Panc1 (cell line): ENCODE results near the gene PLCB4. TPM values are rescaled to one million over a fixed set of nuclear protein-coding genes. Genes with fewer than 3 reads are reported as not detected.

Source experiments
- ATAC-seq: fragments of 200-7000 bp; cut with Tn5 transposase; 2 replicates; pipeline ENCODE4 v1.9.1; 2020; ENCODE audit warnings: mild to moderate bottlenecking, moderate library complexity
- BruUV-seq: library from RNA; stranded (reverse); fragments of 400-500 nt; replicated peaks from 2 replicates; lab custom pipeline; 2021; lab: Mats Ljungman, UMichigan
- CTCF ChIA-PET: fragments of 300-600 bp; sonication (Branson Sonifier 250); formaldehyde crosslinking; loops from one replicate; lab custom pipeline; 2022; ENCODE audit warnings: antibody characterized with exemption; lab: Charles Lee
- POLR2A ChIA-PET: fragments of 300-600 bp; sonication (Branson Sonifier 250); formaldehyde crosslinking; loops from one replicate; lab custom pipeline; 2022; ENCODE audit warnings: antibody characterized with exemption; lab: Charles Lee
- DNase-seq: peaks from one replicate; pipeline ENCODE4 v3.0.0-alpha.2; 2010; ENCODE audit warnings: low read depth, low spot score
- H3K27ac ChIP-seq: 2 replicates; pipeline ENCODE4 v1.5.1; 2011; ENCODE audit warnings: mild to moderate bottlenecking, low read length, inconsistent platforms
- H3K27me3 ChIP-seq: fragments of 200-500 bp; sonication (Bioruptor generic); 2 replicates; pipeline ENCODE4 v1.6.0; 2014; ENCODE audit warnings: low read length, inconsistent platforms; ENCODE audit not compliant: control insufficient read depth, insufficient read depth
- H3K36me3 ChIP-seq: fragments of 200-500 bp; sonication (Bioruptor generic); 2 replicates; pipeline ENCODE4 v1.5.1; 2014; ENCODE audit warnings: inconsistent platforms, mild to moderate bottlenecking, low read length, moderate library complexity; ENCODE audit not compliant: control insufficient read depth, insufficient read depth
- H3K4me1 ChIP-seq: 2 replicates; pipeline ENCODE4 v1.5.1; 2011; ENCODE audit warnings: inconsistent platforms, mild to moderate bottlenecking, low read length, moderate library complexity; ENCODE audit not compliant: control insufficient read depth, insufficient read depth
- H3K4me3 ChIP-seq, 2 experiments: 2 replicates each; pipeline ENCODE4 v1.5.1; 2011 to 2012; ENCODE audit warnings: low read depth in 2 of 2, low read length in 2 of 2, mild to moderate bottlenecking in 2 of 2, inconsistent platforms in 1 of 2, moderate library complexity in 1 of 2
- H3K9me3 ChIP-seq: fragments of 200-500 bp; sonication (Bioruptor generic); 2 replicates; pipeline ENCODE4 v1.5.1; 2014; ENCODE audit warnings: low read depth, mild to moderate bottlenecking, inconsistent platforms, low read length, moderate library complexity; ENCODE audit not compliant: control insufficient read depth, insufficient read depth
- CTCF ChIP-seq: fragments of 450-650 bp; IDR thresholded peaks from 2 replicates; pipeline ENCODE4 v1.5.1; 2017; ENCODE audit warnings: mild to moderate bottlenecking
- POLR2AphosphoS5 ChIP-seq: IDR thresholded peaks from 2 replicates; pipeline ENCODE4 v1.6.1; 2012; ENCODE audit warnings: mild to moderate bottlenecking, low read depth, low read length, moderate library complexity
- REST ChIP-seq, 2 experiments: IDR thresholded peaks; 2 replicates each; pipeline ENCODE4 v1.6.1; 2011 to 2012; ENCODE audit warnings: low read depth in 2 of 2, control low read depth in 1 of 2, low read length in 1 of 2, mild to moderate bottlenecking in 1 of 2, moderate library complexity in 1 of 2; ENCODE audit not compliant: insufficient read depth in 1 of 2
- SIN3A ChIP-seq: IDR thresholded peaks from 2 replicates; pipeline ENCODE4 v1.6.1; 2012; ENCODE audit warnings: low read depth, mild to moderate bottlenecking, low read length, moderate library complexity, borderline replicate concordance; ENCODE audit not compliant: insufficient read depth
- TCF7L2 ChIP-seq: IDR thresholded peaks from 2 replicates; pipeline ENCODE4 v1.6.1; 2011; ENCODE audit warnings: mild to moderate bottlenecking, low read depth, low read length, inconsistent platforms
- in situ Hi-C: cut with HindIII; loops from 2 replicates; pipeline ENCODE4 v1.10.0; 2016; ENCODE audit warnings: low sequenced_read_pairs, low pct_unique_long_range_greater_than_20kb
- intact Hi-C: fragments of 100-400 bp; cut with micrococcal nuclease; formaldehyde crosslinking; loops from one replicate; pipeline ENCODE4 v1.10.0; 2022; ENCODE audit not compliant: unreplicated experiment
- total RNA-seq: library from RNA; stranded (reverse); gene quantifications from one replicate; pipeline ENCODE4 v1.2.1, GENCODE V29; 2021; ENCODE audit not compliant: unreplicated experiment

PLCB4 gene
- total RNA-seq, 1 experiment from 2014 or later = 1.5 TPM

GRCh38 chr20:9087531-9088217 is 18.8 kb downstream of the PLCB4 start:
- no TSS peak for BruUV-seq
- Histone ChIP-seq H3K9me3 (no peaks in the 10 kb centered on the region), H3K36me3 (no peaks in the 10 kb centered on the region), H3K27me3 (no peaks in the 10 kb centered on the region), H3K4me1 (no peaks in the 10 kb centered on the region), H3K4me3 (no peak overlapping the region), H3K27ac (no peak overlapping the region)
- in situ Hi-C loops (no loop called here), intact Hi-C loops (no loop called here)
- ATAC-seq = no peak
- ChIA-PET CTCF (no interaction called here), POLR2A (no interaction called here)
- DNase-seq = no peak
- no peak for TF ChIP-seq POLR2AphosphoS5
- no peak for TF ChIP-seq TCF7L2
- no peak for TF ChIP-seq CTCF
- no peak for TF ChIP-seq REST (IDR thresholded peaks at IDR 0.05; ENCODE audit: insufficient read depth in 1 of 2, low read depth in 2 of 2, low read length in 1 of 2)

- TF ChIP-seq POLR2AphosphoS5 (no peak), SIN3A (no peak)
- Histone ChIP-seq H3K27ac (no peak overlapping the region), H3K36me3 (no peaks in the 10 kb centered on the region), H3K27me3 (no peaks in the 10 kb centered on the region), H3K9me3 (no peaks in the 10 kb centered on the region), H3K4me1 (no peaks in the 10 kb centered on the region), H3K4me3 (no peak overlapping the region)
- ChIA-PET POLR2A (no interaction called here), CTCF (no interaction called here)
- no TSS peak for BruUV-seq
- ATAC-seq = no peak
- DNase-seq = no peak
- in situ Hi-C loops (no loop called here), intact Hi-C loops (no loop called here)
Observed at GRCh38 chr20:9088556-9088955, 19.7 kb downstream of the PLCB4 start.

GRCh38 chr20:9092113-9092512 is 23.2 kb downstream of the PLCB4 start:
- CTCF ChIA-PET = no interaction called here
- POLR2A ChIA-PET = no interaction called here
- Histone ChIP-seq H3K9me3 (no peaks in the 10 kb centered on the region), H3K36me3 (no peaks in the 10 kb centered on the region; the same call in 1 of the 2 replicates), H3K4me1 (no peaks in the 10 kb centered on the region), H3K4me3 (no peak overlapping the region), H3K27ac (no peak overlapping the region), H3K27me3 (no peaks in the 10 kb centered on the region)
- no TSS peak for BruUV-seq
- in situ Hi-C loops (no loop called here), intact Hi-C loops (no loop called here)
- no peak for DNase-seq
- TF ChIP-seq SIN3A = no peak
- TF ChIP-seq POLR2AphosphoS5 = no peak
- TF ChIP-seq TCF7L2 = no peak
- no peak for TF ChIP-seq REST (IDR thresholded peaks at IDR 0.05; ENCODE audit: insufficient read depth in 1 of 2, low read depth in 2 of 2, low read length in 1 of 2)
- TF ChIP-seq CTCF = no peak
- no peak for ATAC-seq
